Stimulated activated CD8-positive, alpha-beta memory T cell treated with anti-CD3 and anti-CD28 coated beads, Interleukin-15, amount 100 ng/mL, for 1 hour (primary cell): ENCODE data around the gene SLC7A14.
"Not testable (repeated sequence)": the region's sequence is repeated elsewhere in the genome, so short reads cannot be mapped to it uniquely, and the experiment has no call there.

Experiments used
- DNase-seq: peaks from one replicate; pipeline ENCODE4 v3.0.0-alpha.2; 2020; ENCODE audit warnings: low read depth

SLC7A14 gene

GRCh38 chr3:170593634-170594033, 7.8 kb upstream of the SLC7A14 start:
- no peak for DNase-seq

- no peak for DNase-seq
Measured at GRCh38 chr3:170589113-170589512, 3.2 kb upstream of the SLC7A14 start.

- no peak for DNase-seq
Measured at GRCh38 chr3:170585008-170585936, 603 bp downstream of the SLC7A14 start.

- no peak for DNase-seq
Measured at GRCh38 chr3:170584585-170585007, 1.3 kb downstream of the SLC7A14 start.

- DNase-seq, result no peak
Measured at GRCh38 chr3:170579646-170580045, 6.2 kb downstream of the SLC7A14 start.

- DNase-seq, result no peak
Measured at GRCh38 chr3:170572665-170573253, 13.1 kb downstream of the SLC7A14 start.

- DNase-seq, result not testable (repeated sequence)
Measured at GRCh38 chr3:170567598-170567997, 18.3 kb downstream of the SLC7A14 start.

GRCh38 chr3:170566413-170566812, 19.5 kb downstream of the SLC7A14 start:
- DNase-seq, result no peak

- DNase-seq, result no peak
Measured at GRCh38 chr3:170565495-170565894, 20.4 kb downstream of the SLC7A14 start.

GRCh38 chr3:170564664-170565063, 21.2 kb downstream of the SLC7A14 start:
- no peak for DNase-seq

GRCh38 chr3:170563712-170564423, 22.0 kb downstream of the SLC7A14 start:
- DNase-seq, result no peak

- no peak for DNase-seq
Measured at GRCh38 chr3:170562080-170562479, 23.8 kb downstream of the SLC7A14 start.

GRCh38 chr3:170560717-170561382, 25.0 kb downstream of the SLC7A14 start:
- DNase-seq, result no peak

GRCh38 chr3:170560296-170560695, 25.6 kb downstream of the SLC7A14 start:
- DNase-seq, result no peak

- no peak for DNase-seq
Measured at GRCh38 chr3:170558427-170558826, 27.4 kb downstream of the SLC7A14 start.

GRCh38 chr3:170555329-170555728, 30.5 kb downstream of the SLC7A14 start:
- DNase-seq, result no peak

GRCh38 chr3:170553788-170554757, 31.8 kb downstream of the SLC7A14 start:
- DNase-seq, result no peak

- DNase-seq, result no peak
Measured at GRCh38 chr3:170551252-170551651, 34.6 kb downstream of the SLC7A14 start.

GRCh38 chr3:170542704-170543103, 43.2 kb downstream of the SLC7A14 start:
- no peak for DNase-seq

- DNase-seq, result no peak
Measured at GRCh38 chr3:170539897-170540296, 46.0 kb downstream of the SLC7A14 start.

- no peak for DNase-seq
Measured at GRCh38 chr3:170536712-170537111, 49.2 kb downstream of the SLC7A14 start.
